IMR-90 (cell line): ENCODE measurements around the gene PCK1. TPM values are rescaled to one million over a fixed set of nuclear protein-coding genes. Genes with fewer than 3 reads are reported as not detected.

ENCODE experiments used
- ATAC-seq: fragments of 200-7000 bp; cut with Tn5 transposase; 2 replicates; pipeline ENCODE4 v1.9.1; 2020; ENCODE audit warnings: low read depth, mild to moderate bottlenecking, moderate library complexity
- BruUV-seq: library from RNA; stranded (reverse); fragments of 400-500 nt; replicated peaks from 2 replicates; lab custom pipeline; 2021; lab: Mats Ljungman, UMichigan
- CTCF ChIA-PET: fragments of 300-600 bp; formaldehyde crosslinking; extraction: SDS; loops from one replicate; lab custom pipeline; 2021; ENCODE audit warnings: antibody characterized with exemption; lab: Yijun Ruan, JAX
- POLR2A ChIA-PET: fragments of 300-600 bp; sonication (Branson Sonifier 250); formaldehyde crosslinking; loops from one replicate; lab custom pipeline; 2022; ENCODE audit warnings: antibody characterized with exemption; ENCODE audit not compliant: unreplicated experiment; lab: Charles Lee
- DNase-seq: peaks from one replicate; pipeline ENCODE4 v3.0.0; 2013
- H2AFZ ChIP-seq: replicated peaks from 2 replicates; pipeline ENCODE3; 2013; ENCODE audit warnings: low read length, mild to moderate bottlenecking; ENCODE audit not compliant: poor library complexity
- H2AK5ac ChIP-seq: 2 replicates; pipeline ENCODE4 v1.6.1; 2013; ENCODE audit warnings: low read depth, low read length, inconsistent platforms
- H2AK9ac ChIP-seq: replicated peaks from 2 replicates; pipeline ENCODE3; 2013; ENCODE audit warnings: mild to moderate bottlenecking, low read depth, low read length, moderate library complexity; ENCODE audit not compliant: poor library complexity
- H2BK120ac ChIP-seq: 2 replicates; pipeline ENCODE4 v1.6.1; 2013; ENCODE audit warnings: low read depth, low read length, inconsistent platforms
- H2BK15ac ChIP-seq: 3 replicates; pipeline ENCODE4 v1.6.1; 2013; ENCODE audit warnings: low read depth, low read length, inconsistent platforms
- H2BK20ac ChIP-seq: 2 replicates; pipeline ENCODE4 v1.6.1; 2013; ENCODE audit warnings: low read depth, mild to moderate bottlenecking, inconsistent platforms, low read length, moderate library complexity
- H2BK5ac ChIP-seq: 2 replicates; pipeline ENCODE4 v1.6.1; 2013; ENCODE audit warnings: mild to moderate bottlenecking, low read depth, low read length, inconsistent platforms; ENCODE audit not compliant: poor library complexity, severe bottlenecking
- H3K14ac ChIP-seq: replicated peaks from 2 replicates; pipeline ENCODE4 v1.6.1; 2013; ENCODE audit warnings: low read depth, low read length, inconsistent platforms
- H3K18ac ChIP-seq: 2 replicates; pipeline ENCODE4 v1.6.1; 2013; ENCODE audit warnings: low read depth, low read length, control low read depth
- H3K23ac ChIP-seq: 2 replicates; pipeline ENCODE4 v1.6.1; 2013; ENCODE audit warnings: low read depth, low read length, inconsistent platforms
- H3K27ac ChIP-seq: 2 replicates; pipeline ENCODE4 v1.5.1; 2013; ENCODE audit warnings: mild to moderate bottlenecking, control low read depth, low read length; ENCODE audit not compliant: insufficient read depth
- H3K27me3 ChIP-seq: 2 replicates; pipeline ENCODE4 v1.6.1; 2013; ENCODE audit warnings: low read length; ENCODE audit not compliant: control insufficient read depth, insufficient read depth
- H3K36me3 ChIP-seq: 2 replicates; pipeline ENCODE4 v1.6.1; 2013; ENCODE audit warnings: low read length, mixed read lengths; ENCODE audit not compliant: control insufficient read depth, insufficient read depth
- H3K4ac ChIP-seq: 2 replicates; pipeline ENCODE4 v1.6.1; 2013; ENCODE audit warnings: low read depth, low read length, inconsistent platforms
- H3K4me1 ChIP-seq: 2 replicates; pipeline ENCODE4 v1.6.1; 2013; ENCODE audit warnings: low read length, mixed read lengths; ENCODE audit not compliant: control insufficient read depth, insufficient read depth
- H3K4me2 ChIP-seq: 2 replicates; pipeline ENCODE4 v1.6.1; 2013; ENCODE audit warnings: low read depth, mild to moderate bottlenecking, control low read depth, low read length, moderate library complexity
- H3K4me3 ChIP-seq: 2 replicates; pipeline ENCODE4 v1.5.1; 2013; ENCODE audit warnings: low read depth, mild to moderate bottlenecking, control low read depth, low read length, moderate library complexity; ENCODE audit not compliant: insufficient read depth
- H3K56ac ChIP-seq: 2 replicates; pipeline ENCODE4 v1.6.1; 2013; ENCODE audit warnings: low read length, inconsistent platforms; ENCODE audit not compliant: insufficient read depth; ENCODE audit errors: extremely low read depth
- H3K79me1 ChIP-seq, 2 experiments: 2 replicates each; pipeline ENCODE4 v1.6.1; 2013; ENCODE audit warnings: low read length in 2 of 2, inconsistent platforms in 1 of 2, low read depth in 1 of 2
- H3K9ac ChIP-seq: 2 replicates; pipeline ENCODE4 v1.6.1; 2013; ENCODE audit warnings: low read depth, low read length, control low read depth
- H3K9me1 ChIP-seq: 2 replicates; pipeline ENCODE4 v1.6.1; 2013; ENCODE audit warnings: low read length, inconsistent platforms; ENCODE audit not compliant: insufficient read depth
- H3K9me3 ChIP-seq: 2 replicates; pipeline ENCODE4 v1.6.1; 2013; ENCODE audit warnings: low read length; ENCODE audit not compliant: control insufficient read depth, insufficient read depth
- H4K20me1 ChIP-seq: 2 replicates; pipeline ENCODE4 v1.6.1; 2013; ENCODE audit warnings: low read length, inconsistent platforms; ENCODE audit not compliant: insufficient read depth
- H4K5ac ChIP-seq: 2 replicates; pipeline ENCODE4 v1.6.1; 2013; ENCODE audit warnings: mild to moderate bottlenecking, low read depth, low read length, control low read depth
- H4K8ac ChIP-seq, 2 experiments: 2 replicates each; pipeline ENCODE4 v1.6.1; 2013; ENCODE audit warnings: low read depth in 2 of 2, low read length in 2 of 2, control low read depth in 1 of 2, inconsistent platforms in 1 of 2
- H4K91ac ChIP-seq: 2 replicates; pipeline ENCODE4 v1.6.1; 2013; ENCODE audit warnings: low read depth, low read length, inconsistent platforms; ENCODE audit not compliant: insufficient read depth
- CEBPB ChIP-seq: IDR thresholded peaks from 2 replicates; pipeline ENCODE4 v1.6.1; 2012; ENCODE audit warnings: low read depth, low read length, improper control_type of control experiment
- CHD1 ChIP-seq: IDR thresholded peaks from 2 replicates; pipeline ENCODE4 v1.6.1; 2012; ENCODE audit warnings: low read depth, low read length, improper control_type of control experiment
- FOS ChIP-seq: fragments of 150-350 bp; IDR thresholded peaks from 2 replicates; pipeline ENCODE4 v1.6.1; 2016; ENCODE audit warnings: low read depth, low read length
- MAZ ChIP-seq: IDR thresholded peaks from 2 replicates; pipeline ENCODE4 v1.6.1; 2012; ENCODE audit warnings: low read depth, mild to moderate bottlenecking, low read length, improper control_type of control experiment, moderate library complexity, borderline replicate concordance
- MXI1 ChIP-seq: IDR thresholded peaks from 2 replicates; pipeline ENCODE4 v1.6.1; 2012; ENCODE audit warnings: low read depth, mild to moderate bottlenecking, low read length, moderate library complexity, borderline replicate concordance
- POLR2A ChIP-seq: IDR thresholded peaks from 2 replicates; pipeline ENCODE4 v1.6.1; 2012; ENCODE audit warnings: mild to moderate bottlenecking, low read depth, low read length
- SMC3 ChIP-seq: fragments of 150-350 bp; IDR thresholded peaks from 2 replicates; pipeline ENCODE4 v1.6.1; 2016; ENCODE audit warnings: low read depth, mild to moderate bottlenecking, antibody characterized with exemption, low read length, moderate library complexity
- USF2 ChIP-seq: fragments of 150-350 bp; IDR thresholded peaks from 2 replicates; pipeline ENCODE4 v1.6.1; 2017; ENCODE audit warnings: mild to moderate bottlenecking, antibody characterized with exemption, low read length, low read depth
- WGBS, 2 experiments: methylation state at CpG; one replicate each; pipeline versions ENCODE4 v1.1.5 to v1.1.7; 2013; ENCODE audit warnings: missing lambda C conversion rate in 2 of 2; ENCODE audit not compliant: insufficient read length in 1 of 2; ENCODE audit errors: extremely low coverage in 2 of 2; 5-methylcytosine and 5-hydroxymethylcytosine counted together
- dilution Hi-C: fragments of 300-500 bp; cut with HindIII; formaldehyde crosslinking; loops from one replicate; pipeline ENCODE4 v1.14.3; 2018; ENCODE audit warnings: low sequenced_read_pairs; ENCODE audit not compliant: unreplicated experiment
- in situ Hi-C: fragments of 300-500 bp; cut with MboI; formaldehyde crosslinking; loops from 3 replicates; pipeline ENCODE4 v1.14.3; 2019; ENCODE audit warnings: low sequenced_read_pairs, inconsistent platforms, mixed read lengths
- intact Hi-C: fragments of 100-400 bp; cut with micrococcal nuclease; formaldehyde crosslinking; loops from 2 replicates; pipeline ENCODE4 v1.10.0; 2022
- polyA plus RNA-seq, 3 experiments: library from polyadenylated mRNA; depleted of rRNA; stranded (reverse); fragments of >200 nt; gene quantifications; 2 replicates each; pipeline ENCODE4 v1.2.3, GENCODE V29; 2012; ENCODE audit warnings: low replicate concordance in 1 of 3
- total RNA-seq: library from RNA; depleted of rRNA; stranded (reverse); fragments of >200 nt; gene quantifications from 2 replicates; pipeline ENCODE4 v1.2.3, GENCODE V29; 2012

PCK1 gene
- total and polyA plus RNA-seq, 2 of the 4 experiments (the other 2 are of a cell fraction), result not detected

GRCh38 chr20:57529810-57530209, 31.1 kb upstream of the PCK1 start:
- Histone ChIP-seq H3K4me1 (no peaks in the 10 kb centered on the region), H4K91ac (no peak overlapping the region), H2BK15ac (no peak overlapping the region), H4K5ac (no peak overlapping the region), H3K4me3 (no peak overlapping the region), H3K4me2 (no peak overlapping the region), H2AFZ (no peak overlapping the region), H2BK120ac (no peak overlapping the region), H2AK5ac (no peak overlapping the region), H3K9me1 (no peaks in the 10 kb centered on the region), H2BK20ac (no peak overlapping the region), H3K27ac (no peak overlapping the region), H3K18ac (no peak overlapping the region), H4K8ac (no peak overlapping the region), H3K79me1 (no peaks in the 10 kb centered on the region), H2AK9ac (no peak overlapping the region), H3K56ac (no peak overlapping the region), H3K9ac (no peak overlapping the region), H4K20me1 (no peaks in the 10 kb centered on the region), H3K4ac (no peak overlapping the region), H2BK5ac (no peak overlapping the region), H3K23ac (no peak overlapping the region), H3K9me3 (no peaks in the 10 kb centered on the region), H3K36me3 (no peaks in the 10 kb centered on the region), H3K27me3 (peaks cover 4% of the 10 kb centered on the region; the same call in 1 of the 2 replicates), H3K14ac (no peak overlapping the region)
- ChIA-PET CTCF (no interaction called here), POLR2A (no interaction called here)
- no CpG with 5 or more reads among the region's 3 CpGs for WGBS, 2 experiments
- DNase-seq (no peak), ATAC-seq (no peak)
- TF ChIP-seq POLR2A (no peak), CHD1 (no peak), CEBPB (no peak), MXI1 (no peak), SMC3 (no peak), USF2 (no peak), MAZ (no peak), FOS (no peak)
- intact Hi-C loops, result no loop called here
- dilution Hi-C loops, result no loop called here
- no TSS peak for BruUV-seq
- in situ Hi-C loops, result no loop called here
